OCI-LY7 (cell line): Measurements from ENCODE around the gene DR1.

Experiments used
- CTCF ChIP-seq: fragments of 200-600 bp; sonication (generic); conservative IDR thresholded peaks from 2 replicates; pipeline ENCODE4 v1.5.1; 2014; ENCODE audit warnings: mild to moderate bottlenecking, antibody characterized with exemption, low read length, moderate library complexity, mixed read lengths
- EZH2phosphoT487 ChIP-seq: fragments of 200-600 bp; sonication (generic); IDR thresholded peaks from 2 replicates; pipeline ENCODE4 v1.6.1; 2018; ENCODE audit warnings: low read depth, borderline replicate concordance, mild to moderate bottlenecking, mixed run types, antibody characterized with exemption, low read length, moderate library complexity, mixed read lengths

- TF ChIP-seq CTCF (no peak), EZH2phosphoT487 (no peak)
Measured at GRCh38 chr1:93358293-93358692, 12.6 kb downstream of the DR1 start.
